T-helper 2 cell (primary cell): ENCODE data around the gene MAGIX.
"Not testable (repeated sequence)": the region's sequence is repeated elsewhere in the genome, so short reads cannot be mapped to it uniquely, and the experiment has no call there.

ENCODE experiments used
- DNase-seq, 5 experiments: peaks; one replicate each; pipeline versions ENCODE4 v3.0.0 to v3.0.0-alpha.2; 2012 to 2022
- total RNA-seq, 2 donors: gene quantifications; one replicate each; lab custom pipeline; 2026; lab: John Stamatoyannopoulos, UW

Gene MAGIX
- total RNA-seq = 1.3 to 4.1 reads per million in 2 donors

DNA sequence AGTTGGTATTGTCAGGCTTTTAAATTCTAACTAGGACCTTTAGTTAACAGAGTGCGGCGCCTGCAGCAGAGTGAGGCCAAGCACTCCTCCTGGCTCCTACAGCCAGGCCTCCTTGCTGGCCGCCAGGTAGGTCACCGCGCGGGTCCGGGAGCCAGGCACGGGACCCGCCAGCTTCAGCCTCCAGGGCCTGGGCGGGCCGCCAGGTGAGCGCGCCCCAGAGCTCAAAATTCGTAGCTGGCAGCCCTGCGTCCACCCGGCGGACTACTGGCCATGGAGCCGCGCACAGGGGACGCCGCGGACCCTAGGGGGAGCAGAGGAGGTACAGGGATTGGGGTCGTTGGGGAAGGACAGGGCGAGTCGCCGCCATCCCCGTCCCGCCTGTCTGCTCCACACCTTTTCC lies at the start of gene MAGIX:
Gene MAGIX (plus strand): TSS at position 139 of the 400 bp plus-strand sequence. CDS start 132 bp downstream, at position 271.
- no peak for DNase-seq

DNA sequence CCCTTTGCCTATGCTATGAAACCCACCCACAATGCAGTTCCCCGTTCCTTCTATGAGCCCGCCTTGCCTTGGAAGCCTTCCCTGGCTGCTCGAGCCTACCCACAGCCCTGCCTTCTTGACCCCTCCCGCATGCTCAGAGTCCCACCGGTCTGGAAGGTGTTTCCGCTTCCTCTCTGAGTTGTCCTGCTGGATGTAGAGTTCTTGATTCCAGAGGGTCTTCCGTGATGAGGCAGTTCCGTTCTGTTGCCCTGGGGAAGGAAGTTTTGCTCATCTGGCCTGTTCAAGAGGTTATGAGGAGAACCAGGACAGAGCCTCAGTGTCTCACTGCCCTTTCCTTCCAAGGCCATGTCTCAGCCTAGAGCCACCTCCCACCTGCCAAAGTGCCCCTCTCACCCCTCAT lies 46.5 kb upstream of the MAGIX start:
- no peak for DNase-seq

DNA sequence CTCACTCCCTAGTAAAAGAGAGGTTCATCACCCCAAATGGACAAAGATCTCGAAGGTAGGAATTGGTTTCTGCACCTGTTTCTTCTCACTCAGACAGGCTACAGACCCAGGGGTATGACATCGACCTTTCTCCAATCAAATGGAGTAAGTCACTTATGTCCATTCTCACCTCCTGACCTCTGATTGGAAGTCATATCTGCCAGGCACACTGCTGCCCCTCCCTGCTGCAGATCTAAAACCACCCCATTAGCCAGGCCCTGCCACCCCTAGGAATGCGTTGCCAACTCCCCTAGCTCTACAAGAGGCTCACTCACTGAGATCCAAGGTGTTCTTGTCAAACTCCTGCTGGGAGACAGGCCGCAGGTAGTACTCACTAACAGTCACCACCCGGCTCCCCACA lies 45.8 kb upstream of the MAGIX start:
- no peak for DNase-seq

DNA sequence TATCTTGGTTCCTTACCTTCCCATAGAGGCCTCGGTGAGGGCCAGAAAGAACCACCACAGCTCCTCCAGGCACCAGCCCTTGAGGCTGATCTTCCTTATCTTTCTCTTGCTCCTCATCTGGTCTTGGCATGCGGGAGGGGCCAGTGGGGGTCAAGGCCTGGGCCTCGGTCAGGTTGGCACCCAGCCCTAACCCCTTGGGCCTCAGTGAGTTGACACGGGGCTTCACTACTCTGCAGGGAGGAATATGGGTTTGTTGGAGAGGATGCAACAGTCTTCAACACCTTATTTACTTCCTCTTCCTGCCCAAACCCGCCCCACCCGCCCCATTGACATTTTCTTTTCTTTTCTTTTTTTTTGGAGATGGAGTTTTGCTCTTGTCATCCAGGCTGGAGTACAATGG lies 45.0 kb upstream of the MAGIX start:
- DNase-seq = peak in 1 of 5 experiments; percentile 19

DNA sequence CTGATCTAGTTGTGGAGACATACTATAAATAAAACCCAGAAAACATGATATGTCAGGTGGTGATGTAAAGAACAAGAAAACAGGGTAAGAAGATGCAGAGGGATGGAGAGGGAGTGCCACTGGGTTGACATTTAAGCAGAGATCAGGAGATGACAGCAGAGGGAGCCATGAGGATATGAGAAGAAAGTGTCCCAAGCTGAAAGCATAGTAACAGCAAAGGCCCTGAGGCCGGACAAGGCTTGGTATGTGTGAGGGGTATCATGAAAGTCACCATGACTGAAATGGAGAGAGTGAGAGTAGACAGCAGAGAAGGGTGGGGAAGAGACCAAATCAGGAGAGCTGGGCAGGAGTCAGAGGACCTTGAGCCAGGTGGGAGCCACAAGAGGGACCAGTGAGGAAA lies 42.5 kb upstream of the MAGIX start:
- no peak for DNase-seq

DNA sequence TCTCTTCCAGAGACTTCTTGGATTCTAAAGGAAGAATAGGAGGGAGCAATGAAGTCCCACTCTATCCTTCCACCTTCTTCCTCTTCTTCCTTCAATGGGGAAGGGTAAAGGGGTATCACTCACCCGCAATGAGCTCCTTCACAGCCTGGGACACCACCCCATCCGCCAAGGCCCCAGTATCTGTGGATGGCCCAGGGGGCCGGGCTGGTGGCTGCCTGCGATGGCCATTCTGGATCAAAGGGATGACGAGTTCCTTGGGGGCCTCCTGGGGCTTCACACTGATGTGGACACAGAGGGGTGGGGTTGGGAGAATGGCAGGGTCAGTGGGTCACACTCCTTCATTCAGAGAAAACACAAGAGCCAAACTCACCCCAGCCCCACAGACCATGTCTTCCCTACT lies 40.1 kb upstream of the MAGIX start:
- no peak for DNase-seq

DNA sequence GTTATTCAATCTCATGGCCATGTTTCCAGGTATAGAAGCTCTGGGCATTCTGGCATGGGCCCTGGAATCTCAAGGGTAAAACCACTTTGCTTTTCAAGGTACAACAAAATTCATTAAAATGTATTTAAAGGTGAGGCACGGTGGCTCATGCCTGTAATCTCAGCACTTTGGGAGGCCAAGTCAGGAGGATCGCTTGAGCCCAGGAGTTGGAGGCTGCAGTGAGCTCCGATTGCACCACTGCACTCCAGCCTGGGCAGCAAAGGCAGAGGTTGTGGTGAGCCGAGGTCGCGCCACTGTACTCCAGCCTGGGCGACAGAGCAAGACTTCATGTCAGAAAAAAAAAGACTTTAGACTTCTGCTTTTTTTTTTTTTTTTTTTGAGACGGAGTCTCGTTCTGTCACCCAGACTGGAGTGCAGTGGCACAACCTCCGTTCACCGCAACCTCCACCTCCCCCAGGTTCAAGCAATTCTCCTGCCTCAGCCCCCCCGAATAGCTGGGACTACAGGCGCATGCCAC lies 34.8 kb upstream of the MAGIX start:
- DNase-seq = not testable (repeated sequence)

DNA sequence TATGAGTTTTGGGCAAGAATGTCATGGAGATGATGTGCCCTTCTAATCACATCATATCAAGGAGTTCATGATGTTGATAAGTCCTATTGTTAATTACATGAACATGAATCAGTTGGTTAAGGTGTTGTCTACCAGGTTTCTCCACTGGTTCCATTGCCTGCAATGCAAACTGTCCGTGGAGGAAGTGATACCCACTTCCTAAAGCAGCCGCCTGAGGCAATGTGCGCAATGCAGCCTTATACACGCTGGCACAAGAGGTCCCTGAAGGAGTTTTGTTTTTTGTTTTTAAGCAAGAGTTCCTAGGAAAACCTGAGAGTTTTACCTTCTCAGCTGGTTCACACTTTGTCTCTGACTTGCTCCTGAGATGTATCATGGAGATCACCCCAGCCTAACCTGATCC lies 33.1 kb upstream of the MAGIX start:
- no peak for DNase-seq

DNA sequence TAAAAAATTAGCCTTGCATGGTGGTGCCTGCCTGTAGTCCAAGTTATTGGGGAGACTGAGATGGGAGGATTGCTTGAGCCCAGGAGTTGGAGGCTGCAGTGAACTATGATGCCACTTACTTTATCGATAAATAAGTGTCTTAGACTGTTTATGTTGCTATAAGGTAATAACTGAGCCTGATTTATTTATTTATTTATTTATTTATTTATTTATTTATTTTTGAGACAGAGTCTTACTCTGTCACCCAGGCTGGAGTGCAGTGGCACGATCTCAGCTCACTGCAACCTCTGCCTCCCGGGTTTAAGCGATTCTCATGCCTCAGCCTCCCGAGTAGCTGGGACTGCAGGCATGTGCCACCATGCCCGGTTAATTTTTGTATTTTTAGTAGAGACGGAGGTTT lies 30.3 kb upstream of the MAGIX start:
- DNase-seq = not testable (repeated sequence)

DNA sequence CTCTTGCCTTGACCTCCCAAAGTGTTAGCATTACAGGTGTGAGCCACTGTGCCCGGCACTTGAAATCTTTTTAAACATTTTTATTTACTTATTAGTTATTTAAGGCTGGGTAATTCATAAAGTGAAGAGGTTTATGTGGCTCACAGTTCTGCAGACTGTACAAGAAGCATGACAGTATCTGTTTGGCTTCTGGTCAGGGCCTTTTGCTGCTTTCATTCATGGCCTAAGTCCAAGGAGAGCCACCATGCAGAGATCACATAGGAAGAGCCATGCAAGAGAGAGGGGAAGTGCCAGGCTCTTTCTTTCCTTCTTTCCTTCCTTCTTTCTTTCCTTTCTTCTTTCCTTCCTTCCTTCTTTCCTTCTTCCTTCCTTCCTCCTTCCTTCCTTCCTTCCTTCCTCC lies 28.8 kb upstream of the MAGIX start:
- DNase-seq = no peak

DNA sequence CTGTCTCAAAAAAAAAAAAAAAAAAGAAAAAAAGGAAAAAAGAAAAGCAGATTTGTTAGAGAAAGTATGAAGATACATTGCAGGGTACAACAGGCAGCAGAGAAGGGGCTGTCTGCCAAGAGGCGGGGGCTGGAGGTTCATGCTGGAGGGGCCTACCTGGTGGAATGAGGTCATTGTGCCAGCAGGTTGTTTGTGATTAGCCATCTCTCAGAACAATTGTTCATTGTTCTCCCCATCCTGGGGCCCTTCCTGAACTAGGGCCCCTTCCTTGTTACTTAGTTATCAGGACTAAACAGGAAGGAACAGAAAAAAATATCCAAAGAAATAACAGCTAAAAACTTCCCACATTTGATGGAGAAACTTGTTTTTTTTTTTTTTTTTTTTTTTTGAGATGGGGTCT lies 25.1 kb upstream of the MAGIX start:
- DNase-seq = no peak

DNA sequence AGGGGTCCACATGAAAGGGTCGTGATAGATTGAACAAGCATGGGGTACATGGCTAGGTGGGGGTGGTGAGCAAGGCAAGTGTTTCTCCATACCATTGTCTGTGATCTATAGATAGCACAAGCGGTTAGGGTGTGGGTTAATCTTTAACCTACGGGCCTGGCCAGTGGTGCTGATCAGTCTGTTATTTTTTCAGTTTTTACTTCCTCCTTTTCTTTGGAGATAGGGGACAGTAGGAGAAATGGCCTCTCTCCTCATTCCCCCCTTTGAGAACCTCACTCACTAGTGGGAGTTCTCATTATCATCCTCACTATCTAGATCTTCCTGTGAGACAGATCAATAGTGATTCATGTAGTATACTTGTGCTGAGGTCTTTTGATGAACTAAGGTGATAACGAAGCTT lies 22.8 kb upstream of the MAGIX start:
- DNase-seq = peak in 1 of 5 experiments; percentile 13

DNA sequence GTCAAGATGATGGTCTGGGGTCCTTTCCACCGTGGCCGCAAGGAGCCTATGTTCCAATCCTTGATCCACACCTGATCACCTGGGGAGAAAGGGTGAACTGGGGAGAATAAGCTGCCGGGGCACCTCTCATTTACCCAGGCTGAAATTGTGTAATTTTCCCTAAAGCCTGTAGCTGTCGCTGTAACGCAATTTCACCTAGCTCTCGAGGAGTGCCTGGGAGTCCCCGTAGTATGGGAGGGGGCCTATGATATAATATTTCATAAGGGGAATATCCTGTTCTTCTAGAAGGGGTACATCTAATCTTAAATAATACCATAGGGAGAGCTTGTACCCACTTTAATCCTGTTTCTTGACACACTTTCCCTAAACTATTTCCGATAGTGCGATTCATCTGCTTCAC lies 20.3 kb upstream of the MAGIX start:
- DNase-seq = peak in 1 of 5 experiments; percentile 32

DNA sequence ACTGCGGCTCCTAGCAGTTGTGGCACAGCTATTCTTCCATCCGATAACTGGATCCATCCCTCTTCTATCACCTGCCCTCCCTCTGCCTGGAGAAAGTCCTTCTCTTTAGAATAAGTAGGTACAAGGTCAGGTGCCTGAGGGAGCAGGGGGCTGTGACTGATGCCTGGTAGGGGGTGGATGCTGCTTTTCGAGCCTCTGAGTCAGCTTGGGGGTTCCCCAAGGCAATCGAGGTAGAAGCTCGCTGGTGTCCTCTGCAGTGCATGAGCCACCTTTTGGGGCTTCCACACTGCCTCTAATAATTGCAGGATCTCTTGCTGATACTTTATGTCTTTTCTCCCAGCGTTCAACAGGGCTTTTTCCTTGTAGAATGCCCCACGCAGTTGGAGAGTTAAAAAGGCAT lies 19.4 kb upstream of the MAGIX start:
- not testable (repeated sequence) for DNase-seq

DNA sequence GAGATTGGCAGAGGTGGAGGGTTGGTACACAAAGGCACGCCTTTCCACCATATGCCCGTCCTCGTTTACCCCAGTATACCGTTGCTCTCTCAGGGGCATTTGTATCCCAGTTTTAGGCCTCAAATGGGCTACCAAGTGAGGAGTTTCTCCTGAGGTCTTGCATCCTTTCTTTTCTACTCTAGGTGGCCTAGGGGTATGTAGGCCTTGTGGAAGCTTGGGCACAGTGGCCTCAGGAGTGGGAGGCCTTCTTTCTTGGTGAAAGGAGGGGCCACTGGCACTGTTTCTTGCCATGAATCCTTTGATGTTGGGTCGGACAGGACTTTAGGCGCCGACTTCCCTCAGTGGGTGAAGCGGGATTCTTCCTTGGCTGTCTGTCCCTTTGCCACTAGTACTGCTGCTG lies 15.3 kb upstream of the MAGIX start:
- no peak for DNase-seq

DNA sequence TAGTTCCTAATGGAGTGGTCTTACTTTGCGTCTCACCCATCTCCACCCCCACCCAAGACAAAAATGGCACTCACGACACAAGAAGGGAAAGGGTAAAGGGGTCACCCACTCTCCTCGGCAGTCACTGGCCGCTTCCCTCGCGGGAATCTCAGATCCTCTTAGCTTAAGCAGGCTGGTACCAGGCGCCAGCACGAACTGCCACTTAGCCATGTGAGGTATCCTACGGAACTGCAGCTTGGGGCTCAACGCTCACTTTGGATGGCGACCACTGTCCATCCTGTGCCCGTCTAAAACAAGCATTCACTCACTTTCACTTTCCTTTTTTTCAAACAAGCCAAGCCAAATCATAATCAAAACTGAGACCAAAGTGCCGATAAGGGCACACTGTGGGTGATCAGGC lies 14.6 kb upstream of the MAGIX start:
- no peak for DNase-seq

DNA sequence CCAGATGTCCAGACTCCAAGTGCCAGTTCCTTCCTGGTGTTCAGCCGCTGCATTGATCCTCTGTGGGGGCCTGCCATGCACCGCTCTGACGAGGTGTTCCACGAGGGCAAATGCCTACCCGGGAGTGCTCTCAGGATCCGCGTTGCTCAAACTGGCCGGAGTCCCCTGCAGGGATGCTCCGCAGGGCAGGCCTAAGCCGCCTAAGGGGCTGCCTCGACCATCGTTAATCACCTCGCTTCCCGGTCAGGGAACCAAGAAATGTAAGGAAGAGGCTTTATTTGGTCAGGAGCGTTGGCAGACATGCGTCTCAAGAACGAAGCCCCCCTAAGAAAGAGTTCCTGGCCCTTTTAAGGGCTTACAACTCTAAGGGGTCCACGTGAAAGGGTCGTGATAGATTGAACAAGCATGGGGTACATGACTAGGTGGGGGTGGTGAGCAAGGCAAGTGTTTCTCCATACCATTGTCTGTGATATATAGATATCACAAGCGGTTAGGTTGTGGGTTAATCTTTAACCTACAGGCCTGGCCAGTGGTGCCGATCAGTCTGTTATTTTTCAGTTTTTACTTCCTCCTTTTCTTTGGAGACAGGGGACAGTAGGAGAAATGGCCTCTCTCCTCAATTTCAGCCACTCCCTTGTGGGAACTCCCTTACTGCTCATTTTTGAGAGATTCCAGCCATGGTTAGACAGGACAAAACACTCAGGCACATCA lies 14.0 kb upstream of the MAGIX start:
- not testable (repeated sequence) for DNase-seq

DNA sequence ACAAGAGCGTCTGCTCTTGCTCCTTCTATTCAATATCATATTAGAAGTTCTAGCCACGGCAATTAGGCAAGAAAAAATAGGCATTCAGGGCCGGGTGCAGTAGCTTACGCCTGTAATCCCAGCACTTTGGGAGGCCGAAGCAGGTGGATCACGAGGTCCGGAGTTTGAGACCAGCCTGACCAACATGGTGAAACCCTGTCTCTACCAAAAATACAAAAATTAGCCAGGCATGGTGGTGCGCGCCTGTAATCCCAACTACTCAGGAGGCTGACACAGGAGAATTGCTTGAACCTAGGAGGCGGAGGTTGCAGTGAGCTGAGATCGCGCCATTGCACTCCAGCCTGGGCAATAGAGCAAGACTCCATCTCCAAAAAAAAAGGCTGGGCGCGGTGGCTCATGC lies 13.3 kb upstream of the MAGIX start:
- DNase-seq = not testable (repeated sequence)

DNA sequence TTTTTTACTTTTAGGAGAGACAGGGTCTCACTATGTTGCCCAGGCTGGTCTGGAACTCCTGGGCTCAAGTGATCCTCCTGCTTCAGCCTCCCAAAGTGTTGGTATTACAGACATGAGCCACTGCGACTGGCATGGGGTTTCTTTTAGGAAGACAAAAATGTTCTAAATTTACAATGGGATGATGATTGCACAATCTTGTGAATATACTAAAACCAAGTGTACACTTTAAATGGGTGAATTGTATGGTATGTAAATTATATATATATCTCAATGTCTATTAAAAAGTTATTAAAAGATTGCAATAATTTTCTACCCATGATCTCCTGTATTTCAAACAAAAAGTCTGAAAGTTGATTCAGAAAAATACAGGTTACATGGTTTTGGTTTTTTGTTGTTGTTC lies 9.1 kb upstream of the MAGIX start:
- no peak for DNase-seq

DNA sequence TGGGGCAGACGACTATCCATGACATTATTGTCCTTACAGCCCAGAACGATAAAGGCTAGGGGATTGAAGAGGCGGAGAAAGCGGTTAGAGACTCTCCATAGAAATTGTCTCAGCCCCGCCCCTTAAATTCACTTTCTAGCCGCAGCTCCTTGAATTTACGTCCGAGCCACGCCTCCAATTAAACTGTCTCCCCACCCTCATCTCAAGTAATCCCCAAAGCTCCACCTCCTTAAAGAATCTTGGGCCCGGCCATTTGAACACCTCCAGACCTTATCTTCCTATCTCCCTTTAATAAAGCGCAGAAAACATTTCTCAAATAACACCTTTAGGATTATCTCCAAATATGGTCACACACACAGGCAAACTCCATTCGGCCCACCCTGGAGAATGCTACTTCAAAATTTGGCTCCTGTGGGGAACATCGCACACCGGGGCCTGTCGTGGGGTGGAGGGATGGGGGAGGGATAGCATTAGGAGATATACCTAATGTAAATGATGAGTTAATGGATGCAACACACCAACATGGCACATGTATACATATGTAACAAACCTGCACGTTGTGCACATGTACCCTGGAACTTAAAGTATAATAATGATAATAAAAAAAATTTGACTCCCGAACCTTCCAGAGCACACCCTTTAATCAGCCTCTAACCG lies 7.2 kb upstream of the MAGIX start:
- DNase-seq = peak in 2 of 5 experiments; percentile 25 to 78

DNA sequence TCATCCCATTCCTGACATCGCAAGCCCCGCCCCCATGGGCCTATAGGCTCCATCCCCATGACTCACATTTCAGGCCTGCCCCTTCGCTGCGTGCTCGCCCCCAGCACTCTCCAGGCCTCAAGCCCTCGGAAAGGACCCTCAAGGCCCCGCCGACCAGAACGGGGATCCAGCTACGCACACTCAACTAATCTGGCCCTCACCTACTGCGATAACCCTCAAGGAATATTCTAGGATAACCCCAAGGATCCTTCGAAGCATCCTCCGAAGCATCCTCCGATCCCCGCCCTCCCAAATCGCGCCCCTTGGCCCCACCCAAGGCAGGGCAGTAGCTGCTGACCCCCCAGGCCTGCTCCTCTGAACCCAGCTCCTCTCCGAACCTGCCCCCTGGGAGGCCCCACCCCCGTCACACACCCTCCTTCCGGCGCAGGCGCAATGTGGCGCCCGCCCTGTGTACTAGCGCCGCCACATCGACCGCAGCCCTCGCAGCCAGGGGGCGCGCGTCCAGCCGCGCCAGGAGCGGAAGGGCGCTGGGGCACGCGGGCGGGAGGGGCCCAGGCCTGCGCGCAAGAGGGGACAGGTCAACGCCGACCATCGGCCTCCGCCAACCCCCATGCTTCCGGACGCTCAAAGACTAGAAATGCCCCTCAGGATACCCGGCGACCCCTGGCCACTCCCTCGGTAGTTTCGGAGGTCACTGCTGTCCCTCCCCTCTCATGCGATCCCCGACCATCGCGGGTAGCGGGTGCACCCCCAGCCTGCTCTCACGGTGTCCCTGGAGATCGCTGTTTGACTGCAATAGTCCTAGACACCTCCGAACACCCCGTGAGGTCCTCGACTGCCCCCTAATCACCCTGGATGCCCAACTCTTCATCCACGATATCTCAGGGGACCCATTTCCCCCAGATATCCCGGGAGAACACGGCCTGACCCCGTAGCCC lies 6.4 kb upstream of the MAGIX start:
- DNase-seq = peak; percentile 65 to 87 (median 79)

DNA sequence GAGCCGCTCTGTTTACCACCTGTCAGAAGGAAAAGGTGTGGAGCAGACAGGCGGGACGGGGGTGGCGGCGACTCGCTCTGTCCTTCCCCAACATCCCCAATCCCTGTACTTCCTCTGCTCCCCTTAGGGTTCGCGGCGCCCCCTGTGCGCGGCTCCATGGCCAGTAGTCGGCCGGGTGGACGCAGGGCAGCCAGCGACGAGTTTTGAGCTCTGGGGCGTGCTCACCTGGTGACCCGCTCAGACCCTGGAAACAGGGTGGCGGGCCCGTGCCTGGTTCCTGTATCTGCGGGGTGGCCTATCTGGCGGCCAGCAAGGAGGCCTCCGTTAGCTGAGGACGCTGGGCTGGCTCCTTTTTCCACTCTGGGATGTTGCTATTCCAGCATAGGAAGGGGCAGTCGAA lies 5.4 kb upstream of the MAGIX start:
- no peak for DNase-seq

DNA sequence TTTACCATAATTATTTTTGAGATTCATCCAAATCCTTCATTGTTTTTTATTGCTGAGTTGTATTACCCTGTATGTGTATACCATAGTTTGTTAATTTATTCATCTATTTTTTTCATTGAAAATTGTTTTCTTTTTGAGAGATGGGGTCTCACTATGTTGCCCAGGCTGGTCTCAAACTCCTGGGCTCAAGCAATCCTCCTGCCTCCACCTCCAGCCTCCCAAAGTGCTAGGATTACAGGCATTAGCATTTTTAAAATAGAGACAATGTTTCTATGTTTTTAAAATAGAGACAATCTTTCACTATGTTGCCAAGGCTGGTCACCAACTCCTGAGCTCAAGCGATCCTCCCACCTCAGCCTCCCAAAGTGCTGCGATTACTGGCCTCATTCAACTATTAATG lies 1.6 kb upstream of the MAGIX start:
- DNase-seq = no peak
